ENCODE measurements around the gene CDK15. TPM values are rescaled to one million over a fixed set of nuclear protein-coding genes. Genes with fewer than 3 reads are reported as not detected.
A peak's percentile ranks its signal among the peaks of the same experiment; 100 is the strongest.

Gene CDK15
- total RNA-seq, 1 donor from 2014 or later = 0.07 TPM

GRCh38 chr2:201775326-201775725 lies 31.0 kb upstream of the CDK15 start:
- TF ChIP-seq CTCF (IDR thresholded peaks at IDR 0.05; ENCODE audit: unreplicated experiment) = no peak
- H3K27me3 Mint-ChIP-seq = no peaks in the 10 kb centered on the region
- H3K36me3 Mint-ChIP-seq (ENCODE audit: insufficient read depth) = peaks cover 1% of the 10 kb centered on the region
- H3K9me3 Mint-ChIP-seq (ENCODE audit: low read depth) = no peaks in the 10 kb centered on the region
- H3K4me3 Mint-ChIP-seq (ENCODE audit: low read depth) = no peak overlapping the region
- peak overlapping the region; percentile 63 for H3K27ac Mint-ChIP-seq
- peaks cover 38% of the 10 kb centered on the region for H3K4me1 Mint-ChIP-seq (ENCODE audit: low read depth)
- no peak for DNase-seq (ENCODE audit: low spot score, unreplicated experiment)

- H3K27me3 Mint-ChIP-seq = no peaks in the 10 kb centered on the region
- no peaks in the 10 kb centered on the region for H3K9me3 Mint-ChIP-seq (ENCODE audit: low read depth)
- H3K4me3 Mint-ChIP-seq (ENCODE audit: low read depth) = no peak overlapping the region
- no peak for TF ChIP-seq CTCF (IDR thresholded peaks at IDR 0.05; ENCODE audit: unreplicated experiment)
- no peaks in the 10 kb centered on the region for H3K36me3 Mint-ChIP-seq (ENCODE audit: insufficient read depth)
- DNase-seq (ENCODE audit: low spot score, unreplicated experiment) = no peak
- no peak overlapping the region for H3K27ac Mint-ChIP-seq
- peaks cover 44% of the 10 kb centered on the region for H3K4me1 Mint-ChIP-seq (ENCODE audit: low read depth)
Measured at GRCh38 chr2:201777043-201777442, 29.3 kb upstream of the CDK15 start.

- DNase-seq (ENCODE audit: low spot score, unreplicated experiment) = no peak
- H3K9me3 Mint-ChIP-seq (ENCODE audit: low read depth) = no peaks in the 10 kb centered on the region
- TF ChIP-seq CTCF (IDR thresholded peaks at IDR 0.05; ENCODE audit: unreplicated experiment) = no peak
- H3K27ac Mint-ChIP-seq = peak overlapping the region; percentile 12
- no peaks in the 10 kb centered on the region for H3K36me3 Mint-ChIP-seq (ENCODE audit: insufficient read depth)
- H3K27me3 Mint-ChIP-seq = no peaks in the 10 kb centered on the region
- peaks cover 44% of the 10 kb centered on the region for H3K4me1 Mint-ChIP-seq (ENCODE audit: low read depth)
- peak overlapping the region; percentile 20 for H3K4me3 Mint-ChIP-seq (ENCODE audit: low read depth)
Measured at GRCh38 chr2:201777869-201778268, 28.5 kb upstream of the CDK15 start.

DNA sequence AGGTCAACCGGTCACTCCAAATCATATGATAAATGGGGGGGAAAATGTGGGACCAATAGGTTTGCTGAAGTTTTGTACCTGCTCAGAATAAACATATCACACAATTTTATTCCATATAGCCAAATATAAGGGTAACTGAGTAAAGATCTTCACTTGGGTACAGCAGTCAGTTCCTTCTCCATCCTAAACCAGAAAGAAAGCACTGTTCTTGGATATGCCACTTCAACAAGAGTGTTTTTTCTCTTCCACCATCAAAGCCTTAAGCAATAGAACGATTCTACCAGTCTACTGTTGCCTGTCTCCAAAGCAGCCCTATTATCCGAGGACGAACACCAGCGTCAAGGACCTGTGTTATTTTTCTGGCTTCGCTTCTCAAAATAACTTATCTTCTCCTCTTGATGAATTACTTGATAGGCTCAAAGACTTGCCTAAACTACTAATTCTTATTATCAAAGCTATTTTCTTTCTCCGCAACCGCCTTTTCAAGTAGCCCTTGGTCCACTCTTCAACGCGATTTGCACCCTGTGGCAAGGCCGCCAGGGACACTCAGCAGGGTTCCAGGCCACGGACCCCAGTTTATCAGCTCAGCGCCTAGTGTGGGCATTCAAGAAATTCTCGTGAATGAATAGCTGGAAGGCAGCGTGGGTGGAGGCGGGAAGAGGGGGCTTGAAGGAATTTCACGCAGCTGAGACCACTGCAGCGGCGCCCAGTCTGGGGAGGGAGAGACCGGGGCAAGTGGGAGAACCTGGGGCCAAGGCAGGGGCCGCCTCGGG lies 26.2 kb upstream of the CDK15 start:
- no peaks in the 10 kb centered on the region for H3K36me3 Mint-ChIP-seq (ENCODE audit: insufficient read depth)
- H3K27me3 Mint-ChIP-seq = peaks cover 3% of the 10 kb centered on the region
- peaks cover 44% of the 10 kb centered on the region for H3K4me1 Mint-ChIP-seq (ENCODE audit: low read depth)
- no peaks in the 10 kb centered on the region for H3K9me3 Mint-ChIP-seq (ENCODE audit: low read depth)
- DNase-seq (ENCODE audit: low spot score, unreplicated experiment) = no peak
- peak overlapping the region; percentile 96 for H3K4me3 Mint-ChIP-seq (ENCODE audit: low read depth)
- H3K27ac Mint-ChIP-seq = peak overlapping the region; percentile 98
- no peak for TF ChIP-seq CTCF (IDR thresholded peaks at IDR 0.05; ENCODE audit: unreplicated experiment)

DNA sequence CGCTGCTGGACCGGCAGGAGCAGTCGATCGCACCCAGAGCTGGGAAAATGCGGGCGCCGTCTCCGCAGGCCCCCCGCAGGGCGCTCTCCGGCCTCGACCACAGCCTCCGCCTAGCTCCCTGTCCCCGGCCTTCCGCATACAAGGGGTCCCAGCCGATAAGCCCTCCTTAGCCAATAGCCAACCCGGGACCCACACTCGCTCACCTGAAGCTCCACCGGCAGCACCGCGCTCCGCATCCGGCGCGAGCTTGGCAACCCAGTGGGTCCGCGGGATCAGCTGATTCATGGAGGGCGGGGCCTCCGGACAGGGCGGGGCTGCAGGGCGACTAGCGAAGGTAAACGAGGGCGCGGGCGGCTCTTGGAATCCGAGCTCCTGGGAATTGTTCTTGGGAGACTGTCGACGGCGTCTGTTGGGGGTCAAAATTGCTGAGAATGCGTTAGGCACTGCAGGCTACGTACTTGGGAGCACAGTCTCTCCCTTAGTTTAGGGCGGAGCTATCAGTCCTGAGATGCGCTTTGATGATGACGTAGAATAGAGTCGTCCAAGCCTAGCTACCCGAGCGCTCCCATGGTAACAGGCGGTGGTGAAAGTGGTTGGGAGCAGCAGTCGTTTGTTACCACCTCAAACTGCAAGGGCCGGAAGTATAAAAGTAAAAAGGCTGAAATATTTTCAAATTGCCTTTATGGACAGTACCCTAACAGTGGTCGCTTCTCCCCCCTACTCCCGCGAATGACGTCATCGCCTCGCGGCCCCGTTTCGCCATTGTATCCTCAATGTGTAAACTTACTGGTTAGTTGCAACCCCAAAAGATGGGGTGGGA lies 25.5 kb upstream of the CDK15 start, which contains the start of gene ALS2:
Gene ALS2 (minus strand): TSS at position 260 of the 820 bp plus-strand sequence. CDS start 12,048 bp downstream, outside the sequence.
- no peaks in the 10 kb centered on the region for H3K9me3 Mint-ChIP-seq (ENCODE audit: low read depth)

More for the DNA sequence above, 25.5 kb upstream of the CDK15 start, which contains the start of gene ALS2:
- Mint-ChIP-seq H3K4me1 (ENCODE audit: low read depth) (peaks cover 40% of the 10 kb centered on the region), H3K27ac (peak within 1 kb of the TSS; percentile 98), H3K4me3 (ENCODE audit: low read depth) (peak within 1 kb of the TSS; percentile 96), H3K36me3 (ENCODE audit: insufficient read depth) (no peaks in the 10 kb centered on the region), H3K27me3 (peaks cover 4% of the 10 kb centered on the region)
- DNase-seq (ENCODE audit: low spot score, unreplicated experiment) = peak; percentile 95
- no peak for TF ChIP-seq CTCF (IDR thresholded peaks at IDR 0.05; ENCODE audit: unreplicated experiment)
